Frontal cortex (tissue), 4 donors: ENCODE data around the gene ATP8B4. TPM values are rescaled to one million over a fixed set of nuclear protein-coding genes. Genes with fewer than 3 reads are reported as not detected.
"Not testable (repeated sequence)": the region's sequence is repeated elsewhere in the genome, so short reads cannot be mapped to it uniquely, and the experiment has no call there.

Source experiments
- DNase-seq, 2 donors: peaks; one replicate each; pipeline ENCODE4 v3.0.0; 2012; ENCODE audit warnings: low spot score in 2 of 2
- FAIRE-seq: peaks from 2 replicates; lab custom pipeline; 2012; peaks lifted over from hg19 to GRCh38; lab: Jason Lieb, UNC
- total RNA-seq: library from RNA; depleted of rRNA; stranded (reverse); fragments of >200 nt; gene quantifications from one replicate; pipeline ENCODE4 v1.2.3, GENCODE V29; 2014
- donor health status: control.
- donor health status: control.
- donor health status: control.

Gene ATP8B4
- 6.9 TPM for total RNA-seq

GRCh38 chr15:50119063-50120040 lies at the start of gene ATP8B4:
Gene ATP8B4 (minus strand): TSS chr15:50119233. CDS start chr15:50106966, 12,267 bp downstream.
- FAIRE-seq (no peak), DNase-seq (no peak)

DNA sequence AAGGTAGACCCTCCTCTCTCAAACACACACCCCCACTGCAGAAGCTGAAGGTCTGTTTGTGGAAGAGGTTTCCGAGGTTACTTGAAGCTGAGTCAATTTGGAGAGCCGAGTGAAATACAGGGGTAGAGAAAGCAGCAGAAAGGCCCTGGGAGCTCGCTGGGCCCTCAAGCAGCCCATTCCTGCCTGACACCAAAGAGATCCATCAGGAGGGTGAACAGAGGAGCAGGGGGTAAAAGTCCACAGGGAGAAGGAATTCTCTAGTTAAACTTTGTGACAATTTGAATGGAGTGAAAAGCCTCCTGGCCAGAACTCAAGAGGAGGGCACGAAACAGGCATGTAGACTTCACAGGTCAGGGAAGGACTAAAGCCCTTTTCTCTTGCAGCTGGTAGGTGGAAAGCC lies 49.3 kb upstream of the ATP8B4 start:
- FAIRE-seq (no peak), DNase-seq (no peak)

DNA sequence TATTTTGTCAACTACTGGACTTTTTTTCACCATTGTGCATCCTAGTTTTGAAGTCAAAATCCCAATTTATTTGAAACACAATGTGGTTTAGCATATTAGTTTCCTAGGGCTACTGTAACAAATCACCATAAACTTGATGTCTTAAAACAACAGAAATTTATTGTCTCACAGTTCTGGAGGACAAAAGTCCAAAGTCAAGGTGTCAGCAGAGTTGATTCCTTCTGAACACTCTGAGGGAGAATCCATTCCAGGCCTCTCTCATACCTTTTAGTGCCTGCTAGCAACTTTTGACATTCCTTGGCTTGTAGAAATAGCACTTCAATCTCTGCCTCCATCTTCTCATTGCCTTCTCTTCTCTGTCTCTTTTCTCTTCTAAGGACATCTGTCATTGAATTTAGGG lies 48.1 kb upstream of the ATP8B4 start:
- no peak for DNase-seq
- FAIRE-seq: no peak

- DNase-seq: no peak
- no peak for FAIRE-seq
These were observed 47.2 kb upstream of the ATP8B4 start for GRCh38 chr15:50166216-50166615.

DNA sequence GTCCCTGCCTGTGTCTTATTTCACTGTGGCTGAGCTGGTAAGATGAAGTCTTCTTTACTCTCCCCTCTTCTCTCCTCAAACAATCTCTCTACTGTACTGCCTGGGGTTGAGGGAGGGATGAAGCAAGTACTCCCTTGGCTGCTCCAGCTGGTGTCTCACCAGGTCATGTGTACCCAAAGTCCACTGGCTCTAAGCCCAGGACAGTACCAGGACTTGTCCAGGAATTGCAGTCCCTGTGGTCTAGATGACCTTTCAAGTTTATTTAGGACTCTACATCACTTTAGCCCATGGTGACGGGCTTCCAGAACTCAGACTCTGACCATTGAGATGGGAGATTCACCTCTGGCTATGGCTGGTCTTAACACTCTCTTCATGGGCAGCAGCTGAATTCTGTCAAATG lies 45.4 kb upstream of the ATP8B4 start:
- no peak for DNase-seq

GRCh38 chr15:50163719-50164410 lies 44.8 kb upstream of the ATP8B4 start:
- no peak for FAIRE-seq
- no peak for DNase-seq

More for the DNA sequence above, 45.4 kb upstream of the ATP8B4 start:
- FAIRE-seq: no peak

DNA sequence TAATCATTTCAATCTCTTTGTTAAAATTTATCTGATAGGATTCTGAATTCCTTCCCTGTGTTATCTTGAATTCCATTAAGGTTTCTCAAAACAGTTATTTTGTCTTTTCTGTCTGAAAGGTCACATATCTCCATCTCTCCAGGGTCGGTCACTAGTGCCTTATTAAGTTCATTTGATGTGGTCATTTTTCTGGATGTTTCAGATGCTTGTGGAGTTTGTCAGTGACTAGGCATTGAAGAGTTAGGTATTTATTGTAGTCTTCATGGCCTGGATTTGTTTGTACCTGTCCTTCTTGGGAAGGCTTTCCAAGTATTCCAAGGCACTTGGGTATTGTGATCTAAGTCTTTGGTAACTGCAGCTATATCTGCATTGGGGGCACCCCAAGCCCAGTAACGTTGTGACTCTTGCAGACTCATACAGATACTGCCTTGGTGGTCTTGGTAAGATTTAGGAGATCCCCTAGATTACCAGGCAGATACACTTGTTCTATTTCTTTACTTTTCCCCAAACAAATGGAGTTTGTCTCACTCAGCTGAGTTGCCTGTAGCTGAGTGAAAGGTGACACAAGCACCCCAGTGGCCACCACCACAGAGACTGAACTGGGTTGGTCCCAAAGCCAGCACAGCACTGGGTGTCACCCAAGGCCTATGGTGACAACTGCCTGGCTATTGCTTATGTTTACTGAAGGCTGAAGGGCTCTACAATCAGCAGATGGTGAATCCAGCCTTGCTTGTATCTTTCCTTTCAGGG lies 44.1 kb upstream of the ATP8B4 start:
- FAIRE-seq (no peak), DNase-seq (no peak)

- not testable (repeated sequence) for DNase-seq, FAIRE-seq
These were observed 39.2 kb upstream of the ATP8B4 start for GRCh38 chr15:50158236-50158635.

DNA sequence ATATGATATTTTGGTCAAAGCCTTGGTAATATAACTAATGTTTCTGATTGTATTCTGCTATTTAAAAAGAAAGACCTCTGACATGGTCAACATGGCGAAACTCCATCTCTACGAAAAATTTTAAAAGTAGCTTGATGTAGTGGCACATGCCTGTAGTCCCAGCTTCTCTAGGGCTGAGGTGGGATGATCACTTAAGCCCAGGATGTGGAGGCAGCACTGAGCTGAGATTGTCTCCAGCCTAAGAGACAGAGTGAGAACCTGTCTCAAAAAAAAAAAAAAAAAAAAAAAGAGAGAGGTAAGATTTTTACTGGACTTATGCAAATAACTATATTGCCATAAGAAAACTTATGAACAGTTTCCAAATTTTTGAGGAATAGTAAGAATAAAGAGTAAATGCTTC lies 32.4 kb upstream of the ATP8B4 start:
- DNase-seq: no peak
- no peak for FAIRE-seq

GRCh38 chr15:50150851-50151250 lies 31.8 kb upstream of the ATP8B4 start:
- no peak for DNase-seq
- FAIRE-seq: no peak

DNA sequence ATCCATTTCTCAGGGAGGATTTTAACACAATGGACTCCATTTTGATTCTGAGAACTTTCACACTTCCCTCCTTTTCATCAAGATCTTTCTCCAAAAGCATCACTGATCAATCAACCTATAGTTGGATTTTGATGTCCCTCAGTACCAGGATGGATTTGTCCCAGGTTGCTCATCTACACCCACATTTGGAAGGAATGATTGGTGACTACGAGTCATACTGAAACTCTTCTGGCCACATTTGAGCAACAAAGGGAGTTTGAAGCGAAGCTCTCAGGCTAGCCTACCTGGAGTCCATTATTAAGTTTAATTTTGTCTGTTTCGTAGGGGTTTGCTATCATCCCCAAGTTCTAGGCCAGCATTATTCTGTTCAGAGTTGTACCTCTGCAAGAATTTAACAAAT lies 31.3 kb upstream of the ATP8B4 start:
- DNase-seq (no peak), FAIRE-seq (no peak)

DNA sequence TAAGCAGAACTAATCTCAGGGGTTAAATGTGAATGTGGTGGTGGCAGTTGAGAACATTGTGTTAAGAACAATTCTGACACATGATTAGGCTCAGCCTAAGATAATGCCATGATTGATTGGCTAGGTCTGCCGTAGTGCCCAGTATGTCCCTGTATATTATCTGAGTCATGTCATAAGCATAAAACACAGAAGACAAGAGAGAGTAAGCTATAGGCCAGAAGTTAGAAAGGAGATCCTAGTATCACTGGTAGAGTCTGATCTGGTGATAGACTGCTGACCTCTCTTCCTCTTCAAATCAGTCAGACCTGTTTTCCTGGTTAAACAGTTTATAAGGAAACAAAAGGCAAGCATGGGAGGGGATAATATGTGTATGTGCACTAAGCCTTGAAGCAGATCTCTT lies 30.1 kb upstream of the ATP8B4 start:
- no peak for DNase-seq
- no peak for FAIRE-seq

GRCh38 chr15:50148362-50148963 lies 29.4 kb upstream of the ATP8B4 start:
- FAIRE-seq: no peak
- DNase-seq: no peak

GRCh38 chr15:50146632-50147031 lies 27.6 kb upstream of the ATP8B4 start:
- FAIRE-seq: no peak
- no peak for DNase-seq

DNA sequence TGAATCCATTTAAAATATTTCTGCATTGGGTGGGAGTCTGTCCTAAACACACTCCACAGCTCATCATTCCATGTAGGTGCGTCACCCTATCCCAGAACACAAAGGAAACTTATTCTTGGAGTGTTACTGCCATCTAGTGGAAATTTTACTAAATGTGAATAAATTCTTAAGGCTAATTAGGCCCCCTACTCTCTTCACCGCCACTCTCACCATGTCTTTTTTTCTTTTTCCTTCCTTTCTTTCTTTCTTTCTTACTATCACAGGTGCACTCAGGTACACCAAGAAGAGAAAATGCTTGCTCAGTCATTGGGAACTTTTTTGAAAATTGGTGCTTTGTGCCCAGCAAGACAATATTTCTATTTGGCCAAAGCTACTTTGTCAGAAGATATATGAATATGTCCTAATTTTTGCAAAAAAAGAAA lies 26.4 kb upstream of the ATP8B4 start:
- DNase-seq (peak; percentile 19 to 42), FAIRE-seq (peak; percentile 80)

- FAIRE-seq (no peak), DNase-seq (no peak)
These were observed 25.5 kb upstream of the ATP8B4 start for GRCh38 chr15:50144341-50145120.

- FAIRE-seq: no peak
These were observed 24.3 kb upstream of the ATP8B4 start for GRCh38 chr15:50143255-50143860.

GRCh38 chr15:50141856-50142255 lies 22.8 kb upstream of the ATP8B4 start:
- FAIRE-seq (no peak), DNase-seq (no peak)

More at GRCh38 chr15:50143255-50143860, 24.3 kb upstream of the ATP8B4 start:
- DNase-seq: no peak

- DNase-seq (no peak), FAIRE-seq (no peak)
These were observed 21.9 kb upstream of the ATP8B4 start for GRCh38 chr15:50140983-50141382.
